GM23338 (cell line): ENCODE measurements around the gene SLC2A13. TPM values are rescaled to one million over a fixed set of nuclear protein-coding genes. Genes with fewer than 3 reads are reported as not detected.

Experiments used
- ATAC-seq: fragments of 200-7000 bp; cut with Tn5 transposase; 3 replicates; pipeline ENCODE4 v1.9.1; 2020
- DNase-seq: peaks from one replicate; pipeline ENCODE4 v3.0.0-alpha.2; 2015; ENCODE audit warnings: low spot score
- H2AFZ ChIP-seq: fragments of 200-600 bp; sonication (generic); 2 replicates; pipeline ENCODE4 v1.8.0; 2016; ENCODE audit warnings: antibody characterized with exemption, mild to moderate bottlenecking, moderate library complexity
- H3F3A ChIP-seq: fragments of 200-600 bp; sonication (generic); replicated peaks from 2 replicates; pipeline ENCODE4 v1.8.0; 2017; ENCODE audit warnings: antibody characterized with exemption, mixed run types, low read depth
- H3K27ac ChIP-seq: fragments of 200-600 bp; sonication (generic); 2 replicates; pipeline ENCODE4 v1.6.1; 2016; ENCODE audit warnings: low read depth
- H3K27me3 ChIP-seq: fragments of 200-600 bp; sonication (generic); 2 replicates; pipeline ENCODE4 v1.8.0; 2016; ENCODE audit warnings: mild to moderate bottlenecking, mixed run types, moderate library complexity; ENCODE audit not compliant: insufficient read depth
- H3K36me3 ChIP-seq: fragments of 200-600 bp; sonication (generic); 2 replicates; pipeline ENCODE4 v1.8.0; 2016; ENCODE audit warnings: mild to moderate bottlenecking; ENCODE audit not compliant: insufficient read depth
- H3K4me1 ChIP-seq: fragments of 200-600 bp; sonication (generic); 2 replicates; pipeline ENCODE4 v1.8.0; 2016; ENCODE audit warnings: mild to moderate bottlenecking, moderate library complexity; ENCODE audit not compliant: insufficient read depth
- H3K4me2 ChIP-seq: fragments of 200-600 bp; sonication (generic); 2 replicates; pipeline ENCODE4 v1.7.1; 2017; ENCODE audit warnings: mixed run types
- H3K4me3 ChIP-seq: fragments of 200-600 bp; sonication (generic); 2 replicates; pipeline ENCODE4 v1.6.1; 2016; ENCODE audit warnings: mixed run types
- H3K79me2 ChIP-seq: fragments of 200-600 bp; sonication (generic); replicated peaks from 2 replicates; pipeline ENCODE4 v1.8.0; 2017; ENCODE audit warnings: mild to moderate bottlenecking; ENCODE audit not compliant: insufficient read depth
- H3K9me2 ChIP-seq: fragments of 200-600 bp; sonication (generic); 2 replicates; pipeline ENCODE4 v1.8.0; 2017; ENCODE audit not compliant: insufficient read depth
- H4K20me1 ChIP-seq: fragments of 200-600 bp; sonication (generic); replicated peaks from 2 replicates; pipeline ENCODE4 v1.8.0; 2017; ENCODE audit warnings: mild to moderate bottlenecking; ENCODE audit not compliant: insufficient read depth
- H3K27ac Mint-ChIP-seq: 2 replicates; pipeline ENCODE4 v1.8.0; 2020; ENCODE audit warnings: inconsistent platforms, mild to moderate bottlenecking, moderate library complexity, mixed read lengths
- H3K27me3 Mint-ChIP-seq: 3 replicates; pipeline ENCODE4 v1.8.0; 2022; ENCODE audit warnings: low read depth, mild to moderate bottlenecking, moderate library complexity, mixed read lengths, inconsistent platforms; ENCODE audit not compliant: insufficient read depth, poor library complexity
- H3K36me3 Mint-ChIP-seq: 3 replicates; pipeline ENCODE4 v1.8.0; 2021; ENCODE audit warnings: low read depth, mild to moderate bottlenecking, inconsistent platforms, moderate library complexity, mixed read lengths
- H3K4me1 Mint-ChIP-seq: 3 replicates; pipeline ENCODE4 v1.8.0; 2020; ENCODE audit warnings: mild to moderate bottlenecking, inconsistent platforms, mixed read lengths
- H3K4me3 Mint-ChIP-seq: 3 replicates; pipeline ENCODE4 v1.8.0; 2021; ENCODE audit warnings: moderate library complexity, mild to moderate bottlenecking, inconsistent platforms, mixed read lengths
- H3K9me3 Mint-ChIP-seq: 3 replicates; pipeline ENCODE4 v1.8.0; 2020; ENCODE audit warnings: moderate library complexity, mild to moderate bottlenecking, inconsistent platforms, mixed read lengths
- CREB1 ChIP-seq: fragments of 250-450 bp; sonication (Bioruptor Pico); IDR thresholded peaks from 2 replicates; pipeline ENCODE4 v1.5.0; 2020; ENCODE audit warnings: low read depth, mild to moderate bottlenecking, moderate library complexity
- EZH2 ChIP-seq: fragments of 200-600 bp; sonication (generic); IDR thresholded peaks from one replicate; pipeline ENCODE4 v1.8.0; 2017; ENCODE audit warnings: antibody characterized with exemption, mild to moderate bottlenecking, low read depth; ENCODE audit not compliant: unreplicated experiment
- EZH2phosphoT487 ChIP-seq: fragments of 200-600 bp; sonication (generic); IDR thresholded peaks from one replicate; pipeline ENCODE4 v1.8.1; 2018; ENCODE audit warnings: antibody characterized with exemption; ENCODE audit not compliant: unreplicated experiment
- JUNB ChIP-seq: IDR thresholded peaks from one replicate; pipeline ENCODE4 v1.6.1; 2016; ENCODE audit warnings: antibody characterized with exemption; ENCODE audit not compliant: unreplicated experiment
- NANOG ChIP-seq: IDR thresholded peaks from 2 replicates; pipeline ENCODE4 v1.6.1; 2016; ENCODE audit warnings: antibody characterized with exemption, borderline replicate concordance
- POLR2AphosphoS5 ChIP-seq: IDR thresholded peaks from 2 replicates; pipeline ENCODE4 v1.6.1; 2016; ENCODE audit warnings: antibody characterized with exemption, low read depth
- STAT1 ChIP-seq: IDR thresholded peaks from one replicate; pipeline ENCODE4 v1.6.1; 2016; ENCODE audit warnings: antibody characterized with exemption; ENCODE audit not compliant: unreplicated experiment
- ZNF114 ChIP-seq: fragments of 250-450 bp; sonication (Bioruptor Pico); IDR thresholded peaks from 2 replicates; pipeline ENCODE4 v1.5.0; 2020; ENCODE audit warnings: mild to moderate bottlenecking, moderate library complexity
- ZNF331 ChIP-seq: fragments of 250-450 bp; sonication (Bioruptor Pico); IDR thresholded peaks from 2 replicates; pipeline ENCODE4 v1.5.0; 2020; ENCODE audit warnings: low read depth, mild to moderate bottlenecking, moderate library complexity
- polyA plus RNA-seq: library from polyadenylated mRNA; unstranded; fragments of >200 nt; fragmentation: Nextera tagmentation; extraction: Ambion mirVana; gene quantifications from 2 replicates; pipeline ENCODE4 v1.2.1, GENCODE V29; 2016
- total RNA-seq: library from RNA; depleted of rRNA; stranded (reverse); fragments of >200 nt; shearing (Covaris generic); gene quantifications from 2 replicates; pipeline ENCODE4 v1.2.3, GENCODE V29; 2014
- TF ChIP-seq, protein P1 (sequence below): IDR thresholded peaks from one replicate; pipeline ENCODE4 v1.6.1; 2018; ENCODE audit warnings: antibody characterized with exemption; ENCODE audit not compliant: unreplicated experiment
- TF ChIP-seq, protein P2 (sequence below): fragments of 250-450 bp; sonication (Bioruptor Pico); IDR thresholded peaks from 2 replicates; pipeline ENCODE4 v1.5.0; 2020; ENCODE audit warnings: mild to moderate bottlenecking, moderate library complexity
- TF ChIP-seq, protein P3 (sequence below): IDR thresholded peaks from 2 replicates; pipeline ENCODE4 v1.6.1; 2016; ENCODE audit warnings: antibody characterized with exemption
- TF ChIP-seq, protein P4 (sequence below), 2 experiments: fragments of 200-600 bp in 1 of 2; sonication (generic) in 1 of 2; conservative IDR thresholded peaks; 2 replicates each; pipeline versions ENCODE4 v1.5.1 to v1.6.1; 2016 to 2017; ENCODE audit warnings: antibody characterized with exemption in 2 of 2, low read depth in 2 of 2, mild to moderate bottlenecking in 2 of 2, moderate library complexity in 1 of 2

SLC2A13 gene
- total and polyA plus RNA-seq, 2 experiments from 2014 or later: 6.8 to 22.7 TPM

DNA sequence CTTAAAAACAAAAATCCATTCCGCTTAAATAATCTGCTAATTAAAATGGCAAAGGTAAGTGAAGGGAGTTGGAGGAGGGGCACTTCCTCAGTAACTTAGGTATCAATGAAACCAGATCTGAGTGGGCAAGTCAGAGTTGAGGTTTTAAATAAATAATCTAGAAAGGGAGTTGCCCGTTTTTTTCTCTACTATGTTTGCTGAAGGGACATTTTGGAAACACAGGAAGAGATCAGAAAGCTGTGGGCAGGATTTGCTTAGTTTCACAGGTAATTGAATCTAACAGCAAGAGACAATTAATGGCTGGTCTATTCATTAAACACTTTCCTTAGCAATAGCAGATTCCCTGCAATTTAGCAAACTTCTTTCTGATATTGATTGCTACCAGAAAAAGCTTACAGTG is 300.2 kb downstream of the SLC2A13 start:
- ATAC-seq (peak; percentile 32), DNase-seq (peak; percentile 8)
- no peak overlapping the region for H3K4me3 Mint-ChIP-seq
- Histone ChIP-seq H3K4me3 (no peak overlapping the region), H3K27ac (no peak overlapping the region), H3K79me2 (no peaks in the 10 kb centered on the region), H2AFZ (no peak overlapping the region), H3K4me2 (peak overlapping the region; percentile 25; the same call in 1 of the 2 replicates), H4K20me1 (no peaks in the 10 kb centered on the region), H3K36me3 (no peaks in the 10 kb centered on the region), H3F3A (no peaks in the 10 kb centered on the region), H3K27me3 (no peaks in the 10 kb centered on the region), H3K4me1 (peaks cover 8% of the 10 kb centered on the region), H3K9me2 (no peaks in the 10 kb centered on the region)
- TF ChIP-seq EZH2phosphoT487 (no peak), JUNB (no peak), STAT1 (no peak), CREB1 (CRISPR knock-in tag) (no peak), ZNF114 (no peak), EZH2 (no peak), POLR2AphosphoS5 (no peak), NANOG (no peak), ZNF331 (CRISPR knock-in tag) (no peak)
- TF ChIP-seq, protein P1, sequence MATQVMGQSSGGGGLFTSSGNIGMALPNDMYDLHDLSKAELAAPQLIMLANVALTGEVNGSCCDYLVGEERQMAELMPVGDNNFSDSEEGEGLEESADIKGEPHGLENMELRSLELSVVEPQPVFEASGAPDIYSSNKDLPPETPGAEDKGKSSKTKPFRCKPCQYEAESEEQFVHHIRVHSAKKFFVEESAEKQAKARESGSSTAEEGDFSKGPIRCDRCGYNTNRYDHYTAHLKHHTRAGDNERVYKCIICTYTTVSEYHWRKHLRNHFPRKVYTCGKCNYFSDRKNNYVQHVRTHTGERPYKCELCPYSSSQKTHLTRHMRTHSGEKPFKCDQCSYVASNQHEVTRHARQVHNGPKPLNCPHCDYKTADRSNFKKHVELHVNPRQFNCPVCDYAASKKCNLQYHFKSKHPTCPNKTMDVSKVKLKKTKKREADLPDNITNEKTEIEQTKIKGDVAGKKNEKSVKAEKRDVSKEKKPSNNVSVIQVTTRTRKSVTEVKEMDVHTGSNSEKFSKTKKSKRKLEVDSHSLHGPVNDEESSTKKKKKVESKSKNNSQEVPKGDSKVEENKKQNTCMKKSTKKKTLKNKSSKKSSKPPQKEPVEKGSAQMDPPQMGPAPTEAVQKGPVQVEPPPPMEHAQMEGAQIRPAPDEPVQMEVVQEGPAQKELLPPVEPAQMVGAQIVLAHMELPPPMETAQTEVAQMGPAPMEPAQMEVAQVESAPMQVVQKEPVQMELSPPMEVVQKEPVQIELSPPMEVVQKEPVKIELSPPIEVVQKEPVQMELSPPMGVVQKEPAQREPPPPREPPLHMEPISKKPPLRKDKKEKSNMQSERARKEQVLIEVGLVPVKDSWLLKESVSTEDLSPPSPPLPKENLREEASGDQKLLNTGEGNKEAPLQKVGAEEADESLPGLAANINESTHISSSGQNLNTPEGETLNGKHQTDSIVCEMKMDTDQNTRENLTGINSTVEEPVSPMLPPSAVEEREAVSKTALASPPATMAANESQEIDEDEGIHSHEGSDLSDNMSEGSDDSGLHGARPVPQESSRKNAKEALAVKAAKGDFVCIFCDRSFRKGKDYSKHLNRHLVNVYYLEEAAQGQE: no peak
- TF ChIP-seq, protein P2, sequence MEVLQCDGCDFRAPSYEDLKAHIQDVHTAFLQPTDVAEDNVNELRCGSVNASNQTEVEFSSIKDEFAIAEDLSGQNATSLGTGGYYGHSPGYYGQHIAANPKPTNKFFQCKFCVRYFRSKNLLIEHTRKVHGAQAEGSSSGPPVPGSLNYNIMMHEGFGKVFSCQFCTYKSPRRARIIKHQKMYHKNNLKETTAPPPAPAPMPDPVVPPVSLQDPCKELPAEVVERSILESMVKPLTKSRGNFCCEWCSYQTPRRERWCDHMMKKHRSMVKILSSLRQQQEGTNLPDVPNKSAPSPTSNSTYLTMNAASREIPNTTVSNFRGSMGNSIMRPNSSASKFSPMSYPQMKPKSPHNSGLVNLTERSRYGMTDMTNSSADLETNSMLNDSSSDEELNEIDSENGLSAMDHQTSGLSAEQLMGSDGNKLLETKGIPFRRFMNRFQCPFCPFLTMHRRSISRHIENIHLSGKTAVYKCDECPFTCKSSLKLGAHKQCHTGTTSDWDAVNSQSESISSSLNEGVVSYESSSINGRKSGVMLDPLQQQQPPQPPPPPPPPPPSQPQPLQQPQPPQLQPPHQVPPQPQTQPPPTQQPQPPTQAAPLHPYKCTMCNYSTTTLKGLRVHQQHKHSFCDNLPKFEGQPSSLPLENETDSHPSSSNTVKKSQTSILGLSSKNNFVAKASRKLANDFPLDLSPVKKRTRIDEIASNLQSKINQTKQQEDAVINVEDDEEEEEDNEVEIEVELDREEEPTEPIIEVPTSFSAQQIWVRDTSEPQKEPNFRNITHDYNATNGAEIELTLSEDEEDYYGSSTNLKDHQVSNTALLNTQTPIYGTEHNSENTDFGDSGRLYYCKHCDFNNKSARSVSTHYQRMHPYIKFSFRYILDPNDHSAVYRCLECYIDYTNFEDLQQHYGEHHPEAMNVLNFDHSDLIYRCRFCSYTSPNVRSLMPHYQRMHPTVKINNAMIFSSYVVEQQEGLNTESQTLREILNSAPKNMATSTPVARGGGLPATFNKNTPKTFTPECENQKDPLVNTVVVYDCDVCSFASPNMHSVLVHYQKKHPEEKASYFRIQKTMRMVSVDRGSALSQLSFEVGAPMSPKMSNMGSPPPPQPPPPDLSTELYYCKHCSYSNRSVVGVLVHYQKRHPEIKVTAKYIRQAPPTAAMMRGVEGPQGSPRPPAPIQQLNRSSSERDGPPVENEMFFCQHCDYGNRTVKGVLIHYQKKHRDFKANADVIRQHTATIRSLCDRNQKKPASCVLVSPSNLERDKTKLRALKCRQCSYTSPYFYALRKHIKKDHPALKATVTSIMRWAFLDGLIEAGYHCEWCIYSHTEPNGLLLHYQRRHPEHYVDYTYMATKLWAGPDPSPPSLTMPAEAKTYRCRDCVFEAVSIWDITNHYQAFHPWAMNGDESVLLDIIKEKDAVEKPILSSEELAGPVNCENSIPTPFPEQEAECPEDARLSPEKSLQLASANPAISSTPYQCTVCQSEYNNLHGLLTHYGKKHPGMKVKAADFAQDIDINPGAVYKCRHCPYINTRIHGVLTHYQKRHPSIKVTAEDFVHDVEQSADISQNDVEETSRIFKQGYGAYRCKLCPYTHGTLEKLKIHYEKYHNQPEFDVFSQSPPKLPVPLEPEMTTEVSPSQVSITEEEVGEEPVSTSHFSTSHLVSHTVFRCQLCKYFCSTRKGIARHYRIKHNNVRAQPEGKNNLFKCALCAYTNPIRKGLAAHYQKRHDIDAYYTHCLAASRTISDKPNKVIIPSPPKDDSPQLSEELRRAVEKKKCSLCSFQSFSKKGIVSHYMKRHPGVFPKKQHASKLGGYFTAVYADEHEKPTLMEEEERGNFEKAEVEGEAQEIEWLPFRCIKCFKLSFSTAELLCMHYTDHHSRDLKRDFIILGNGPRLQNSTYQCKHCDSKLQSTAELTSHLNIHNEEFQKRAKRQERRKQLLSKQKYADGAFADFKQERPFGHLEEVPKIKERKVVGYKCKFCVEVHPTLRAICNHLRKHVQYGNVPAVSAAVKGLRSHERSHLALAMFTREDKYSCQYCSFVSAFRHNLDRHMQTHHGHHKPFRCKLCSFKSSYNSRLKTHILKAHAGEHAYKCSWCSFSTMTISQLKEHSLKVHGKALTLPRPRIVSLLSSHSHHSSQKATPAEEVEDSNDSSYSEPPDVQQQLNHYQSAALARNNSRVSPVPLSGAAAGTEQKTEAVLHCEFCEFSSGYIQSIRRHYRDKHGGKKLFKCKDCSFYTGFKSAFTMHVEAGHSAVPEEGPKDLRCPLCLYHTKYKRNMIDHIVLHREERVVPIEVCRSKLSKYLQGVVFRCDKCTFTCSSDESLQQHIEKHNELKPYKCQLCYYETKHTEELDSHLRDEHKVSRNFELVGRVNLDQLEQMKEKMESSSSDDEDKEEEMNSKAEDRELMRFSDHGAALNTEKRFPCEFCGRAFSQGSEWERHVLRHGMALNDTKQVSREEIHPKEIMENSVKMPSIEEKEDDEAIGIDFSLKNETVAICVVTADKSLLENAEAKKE: no peak
- TF ChIP-seq, protein P3, sequence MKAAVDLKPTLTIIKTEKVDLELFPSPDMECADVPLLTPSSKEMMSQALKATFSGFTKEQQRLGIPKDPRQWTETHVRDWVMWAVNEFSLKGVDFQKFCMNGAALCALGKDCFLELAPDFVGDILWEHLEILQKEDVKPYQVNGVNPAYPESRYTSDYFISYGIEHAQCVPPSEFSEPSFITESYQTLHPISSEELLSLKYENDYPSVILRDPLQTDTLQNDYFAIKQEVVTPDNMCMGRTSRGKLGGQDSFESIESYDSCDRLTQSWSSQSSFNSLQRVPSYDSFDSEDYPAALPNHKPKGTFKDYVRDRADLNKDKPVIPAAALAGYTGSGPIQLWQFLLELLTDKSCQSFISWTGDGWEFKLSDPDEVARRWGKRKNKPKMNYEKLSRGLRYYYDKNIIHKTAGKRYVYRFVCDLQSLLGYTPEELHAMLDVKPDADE: no peak
- TF ChIP-seq, protein P4, sequence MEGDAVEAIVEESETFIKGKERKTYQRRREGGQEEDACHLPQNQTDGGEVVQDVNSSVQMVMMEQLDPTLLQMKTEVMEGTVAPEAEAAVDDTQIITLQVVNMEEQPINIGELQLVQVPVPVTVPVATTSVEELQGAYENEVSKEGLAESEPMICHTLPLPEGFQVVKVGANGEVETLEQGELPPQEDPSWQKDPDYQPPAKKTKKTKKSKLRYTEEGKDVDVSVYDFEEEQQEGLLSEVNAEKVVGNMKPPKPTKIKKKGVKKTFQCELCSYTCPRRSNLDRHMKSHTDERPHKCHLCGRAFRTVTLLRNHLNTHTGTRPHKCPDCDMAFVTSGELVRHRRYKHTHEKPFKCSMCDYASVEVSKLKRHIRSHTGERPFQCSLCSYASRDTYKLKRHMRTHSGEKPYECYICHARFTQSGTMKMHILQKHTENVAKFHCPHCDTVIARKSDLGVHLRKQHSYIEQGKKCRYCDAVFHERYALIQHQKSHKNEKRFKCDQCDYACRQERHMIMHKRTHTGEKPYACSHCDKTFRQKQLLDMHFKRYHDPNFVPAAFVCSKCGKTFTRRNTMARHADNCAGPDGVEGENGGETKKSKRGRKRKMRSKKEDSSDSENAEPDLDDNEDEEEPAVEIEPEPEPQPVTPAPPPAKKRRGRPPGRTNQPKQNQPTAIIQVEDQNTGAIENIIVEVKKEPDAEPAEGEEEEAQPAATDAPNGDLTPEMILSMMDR (conservative IDR thresholded peaks at IDR 0.05; ENCODE audit: low read depth in 2 of 2): no peak
- peak overlapping the region; percentile 72 for H3K27ac Mint-ChIP-seq
- H3K27me3 Mint-ChIP-seq: no peaks in the 10 kb centered on the region
- peaks cover 3% of the 10 kb centered on the region; the same call in 1 of the 3 replicates for H3K36me3 Mint-ChIP-seq
- peaks cover 9% of the 10 kb centered on the region for H3K9me3 Mint-ChIP-seq
- peaks cover 17% of the 10 kb centered on the region for H3K4me1 Mint-ChIP-seq
